GM21360 (cell line): ENCODE data around the gene MZT2A.
"Not testable (repeated sequence)": the region's sequence is repeated elsewhere in the genome, so short reads cannot be mapped to it uniquely, and the experiment has no call there.

Experiments
- ATAC-seq: cut with Tn5 transposase; IDR thresholded peaks from one replicate; pipeline ENCODE4 v1.9.1; 2021; ENCODE audit warnings: mild to moderate bottlenecking, moderate library complexity; ENCODE audit not compliant: unreplicated experiment

Gene MZT2A

GRCh38 chr2:131492015-131492417 is at the start of gene MZT2A:
MZT2A (minus strand) TSS chr2:131492397; CDS start chr2:131492376, 21 bp downstream.
- peak; percentile 5 for ATAC-seq

GRCh38 chr2:131538856-131539255 is 46.7 kb upstream of the MZT2A start:
- not testable (repeated sequence) for ATAC-seq

GRCh38 chr2:131536841-131537240 is 44.6 kb upstream of the MZT2A start:
- ATAC-seq: not testable (repeated sequence)

- ATAC-seq: not testable (repeated sequence)
These were observed 44.0 kb upstream of the MZT2A start for GRCh38 chr2:131535951-131536826.

GRCh38 chr2:131535526-131535925 is 43.3 kb upstream of the MZT2A start:
- ATAC-seq: no peak

GRCh38 chr2:131534965-131535364 is 42.8 kb upstream of the MZT2A start:
- not testable (repeated sequence) for ATAC-seq

- not testable (repeated sequence) for ATAC-seq
These were observed 42.1 kb upstream of the MZT2A start for GRCh38 chr2:131534317-131534672.

- not testable (repeated sequence) for ATAC-seq
These were observed 41.6 kb upstream of the MZT2A start for GRCh38 chr2:131533609-131534316.

GRCh38 chr2:131532723-131533608 is 40.8 kb upstream of the MZT2A start:
- ATAC-seq: not testable (repeated sequence)

- ATAC-seq: not testable (repeated sequence)
These were observed 39.5 kb upstream of the MZT2A start for GRCh38 chr2:131531547-131532185.

- ATAC-seq: not testable (repeated sequence)
These were observed 38.6 kb upstream of the MZT2A start for GRCh38 chr2:131530626-131531344.

- not testable (repeated sequence) for ATAC-seq
These were observed 37.8 kb upstream of the MZT2A start for GRCh38 chr2:131529864-131530445.

- ATAC-seq: peak; percentile 58
These were observed 37.0 kb upstream of the MZT2A start for GRCh38 chr2:131528981-131529863.

- ATAC-seq: peak; percentile 83
These were observed 35.2 kb upstream of the MZT2A start, which contains the start of gene CCDC74A for GRCh38 chr2:131527131-131528001. CCDC74A (plus strand) TSS chr2:131527888; CDS start chr2:131527971, 83 bp downstream.

GRCh38 chr2:131525256-131525655 is 33.1 kb upstream of the MZT2A start:
- not testable (repeated sequence) for ATAC-seq

- ATAC-seq: no peak
These were observed 30.0 kb upstream of the MZT2A start for GRCh38 chr2:131521961-131522781.
